LoVo (cell line): ENCODE data around the gene GTF2I.
"Not testable (repeated sequence)": the region's sequence is repeated elsewhere in the genome, so short reads cannot be mapped to it uniquely, and the experiment has no call there.

Experiments used
- DNase-seq: peaks from one replicate; pipeline ENCODE4 v3.0.0-alpha.2; 2016; ENCODE audit warnings: low spot score

Gene GTF2I

DNA sequence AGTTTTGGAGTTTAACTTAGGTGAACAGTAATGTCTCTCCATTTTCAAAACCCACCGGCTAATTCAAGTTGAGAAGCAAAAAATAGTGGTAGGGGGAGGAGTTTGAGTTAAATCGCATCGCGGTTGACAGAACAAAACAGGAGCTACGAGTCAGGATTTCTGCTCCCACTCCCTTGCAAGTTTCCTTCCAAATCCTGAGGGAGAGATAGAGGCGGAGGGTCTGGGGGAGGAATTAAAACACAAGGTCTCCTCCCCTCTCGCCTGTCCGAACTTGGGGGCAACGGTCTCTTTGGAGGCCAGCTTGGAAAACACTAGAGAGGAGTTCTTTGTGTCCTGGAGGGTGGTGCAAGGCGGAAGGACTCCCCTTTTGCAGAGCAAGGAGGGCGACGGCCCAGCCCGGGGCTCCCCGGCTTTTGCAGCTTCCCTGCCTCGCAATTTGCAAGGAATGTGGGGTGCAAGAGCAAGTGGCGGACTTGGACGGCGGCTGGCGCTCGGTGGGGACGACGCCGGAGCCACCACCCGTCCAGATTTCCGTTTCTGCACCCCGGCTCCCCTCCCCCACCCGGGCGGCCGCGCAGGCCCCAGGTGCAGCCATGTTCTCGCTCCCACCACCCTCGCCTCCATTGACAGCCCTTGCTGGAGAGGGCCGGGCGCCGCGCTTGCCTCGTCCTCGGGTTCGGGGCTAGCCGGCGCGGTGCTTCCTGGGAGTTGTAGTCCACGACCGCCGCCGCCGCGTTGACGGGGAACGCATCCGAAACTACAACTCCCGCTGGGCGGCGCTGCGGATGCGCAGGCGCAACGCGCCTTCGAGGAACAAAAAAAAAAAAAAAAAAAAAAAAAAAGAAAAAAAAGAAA is 454 bp upstream of the GTF2I start:
- peak; percentile 100 for DNase-seq

GRCh38 chr7:74658178-74659004 is 873 bp downstream of the GTF2I start:
- DNase-seq, result peak; percentile 98

GRCh38 chr7:74660202-74660601 is 2.7 kb downstream of the GTF2I start:
- DNase-seq, result not testable (repeated sequence)

DNA sequence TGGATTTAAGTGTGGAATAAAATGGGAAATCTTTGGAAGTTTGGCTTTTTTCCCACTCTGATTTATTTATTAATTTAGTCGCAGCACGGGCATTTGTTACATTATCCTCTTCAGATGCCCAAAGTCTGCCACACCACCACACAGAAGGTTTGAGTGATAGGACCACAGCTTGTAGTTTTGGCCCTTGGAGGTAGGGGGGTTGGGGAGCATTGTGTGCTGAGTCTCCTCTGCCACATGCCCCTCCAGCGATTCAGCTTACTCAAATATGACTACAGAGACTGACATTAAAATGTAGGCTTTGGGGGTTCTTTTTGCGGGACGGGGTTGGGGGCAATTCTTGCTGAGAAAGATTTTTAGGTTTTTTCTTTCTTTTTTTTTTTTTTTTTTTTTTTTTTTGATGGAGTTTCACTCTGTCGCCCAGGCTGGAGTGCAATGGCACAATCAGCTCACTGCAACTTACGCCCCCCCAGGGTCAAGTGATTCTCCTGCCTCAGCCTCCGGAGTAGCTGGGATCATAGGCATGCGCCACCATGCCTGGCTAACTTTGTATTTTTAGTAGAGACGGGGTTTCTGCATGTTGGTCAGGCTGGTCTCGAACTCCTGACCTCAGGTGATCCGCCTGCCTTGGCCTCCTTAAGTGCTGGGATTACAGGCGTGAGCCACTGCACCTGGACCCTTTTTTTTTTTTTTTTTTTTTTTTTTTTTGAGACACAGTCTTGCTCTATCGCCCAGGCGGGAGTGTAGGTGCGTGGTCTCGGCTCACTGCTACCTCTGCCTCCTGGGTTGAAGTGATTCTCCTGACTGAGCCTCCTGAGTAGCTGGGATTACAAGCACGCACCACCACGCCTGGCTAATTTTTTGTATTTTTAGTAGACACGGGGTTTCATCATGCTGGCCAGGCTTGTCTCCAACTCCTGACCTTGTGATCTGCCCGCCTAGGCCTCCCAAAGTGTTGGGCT is 4.6 kb downstream of the GTF2I start:
- DNase-seq, result not testable (repeated sequence)

DNA sequence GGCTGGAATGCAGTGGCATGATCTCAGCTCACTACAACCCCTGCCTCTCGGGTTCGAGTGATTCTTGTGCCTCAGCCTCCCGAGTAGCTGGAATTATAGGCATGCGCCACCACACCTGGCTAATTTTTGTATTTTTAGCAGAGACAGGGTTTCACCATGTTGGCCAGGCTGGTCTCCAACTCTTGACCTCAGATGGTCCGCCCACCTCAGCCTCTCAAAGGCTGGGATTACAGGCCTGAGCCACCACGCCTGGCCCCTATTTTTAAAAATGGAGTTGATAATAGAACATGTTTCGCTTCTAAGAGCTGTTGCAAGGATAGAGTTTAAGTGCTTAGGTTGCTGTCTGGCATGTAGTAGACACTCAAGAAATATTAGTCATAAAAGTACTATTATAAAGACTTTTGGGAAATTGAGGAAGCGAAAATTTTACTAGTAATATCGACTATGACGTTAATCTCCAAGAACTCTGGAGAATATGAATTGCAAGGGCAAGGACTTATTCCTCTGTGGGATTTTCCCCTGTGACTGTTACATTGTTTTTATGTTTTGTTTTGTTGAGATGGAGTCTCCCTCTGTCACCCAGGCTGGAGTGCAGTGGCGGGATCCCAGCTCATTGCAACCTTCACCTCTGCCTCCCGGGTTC is 7.9 kb downstream of the GTF2I start:
- DNase-seq, result no peak

- DNase-seq, result not testable (repeated sequence)
Measured at GRCh38 chr7:74667013-74667412, 9.5 kb downstream of the GTF2I start.

- DNase-seq, result not testable (repeated sequence)
Measured at GRCh38 chr7:74667520-74667919, 10.0 kb downstream of the GTF2I start.

DNA sequence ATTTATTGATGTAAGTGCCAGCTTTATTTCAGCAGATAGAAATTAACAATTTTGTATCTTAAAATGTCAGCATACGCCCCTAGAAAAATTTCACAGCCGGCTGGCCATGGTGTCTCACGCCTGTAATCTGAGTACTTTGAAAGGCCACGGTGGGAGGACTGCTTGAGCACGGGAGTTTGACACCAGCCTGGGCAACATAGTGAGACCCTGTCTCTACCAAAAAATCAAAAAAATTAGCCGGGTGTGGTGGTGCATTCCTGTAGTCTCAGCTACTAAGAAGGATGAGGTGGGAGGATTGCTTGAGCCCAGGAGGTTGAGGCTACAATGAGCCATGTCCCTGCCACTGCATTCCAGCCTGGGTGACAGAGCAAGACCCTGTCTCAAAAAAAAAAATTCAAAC is 14.1 kb downstream of the GTF2I start:
- no peak for DNase-seq

DNA sequence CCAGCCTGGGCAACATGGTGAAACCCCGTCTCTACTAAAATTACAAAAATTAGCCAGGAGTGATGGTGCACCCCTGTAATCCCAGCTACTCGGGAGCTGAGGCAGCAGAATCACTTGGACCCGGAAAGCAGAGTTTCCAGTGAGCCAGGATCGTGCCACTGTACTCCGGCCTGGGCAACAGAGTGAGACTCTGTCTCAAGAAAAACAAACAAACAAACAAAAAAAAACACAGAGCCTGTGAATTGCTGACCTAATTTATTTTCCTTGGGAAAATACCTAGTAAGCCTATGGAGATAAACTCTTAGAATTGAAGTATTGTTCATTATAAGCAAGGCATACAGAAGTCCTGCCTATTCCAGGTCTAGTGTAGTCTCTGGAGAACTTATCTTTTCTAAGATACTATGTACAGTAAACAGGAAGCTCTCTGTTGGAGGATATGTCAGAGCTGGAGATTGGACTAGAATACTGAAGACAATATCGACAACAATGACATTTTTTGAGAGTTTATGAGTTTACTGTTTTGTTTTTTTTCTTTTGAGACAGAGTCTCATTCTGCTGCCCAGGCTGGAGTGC is 14.9 kb downstream of the GTF2I start:
- no peak for DNase-seq

- no peak for DNase-seq
Measured at GRCh38 chr7:74674166-74674565, 16.6 kb downstream of the GTF2I start.

DNA sequence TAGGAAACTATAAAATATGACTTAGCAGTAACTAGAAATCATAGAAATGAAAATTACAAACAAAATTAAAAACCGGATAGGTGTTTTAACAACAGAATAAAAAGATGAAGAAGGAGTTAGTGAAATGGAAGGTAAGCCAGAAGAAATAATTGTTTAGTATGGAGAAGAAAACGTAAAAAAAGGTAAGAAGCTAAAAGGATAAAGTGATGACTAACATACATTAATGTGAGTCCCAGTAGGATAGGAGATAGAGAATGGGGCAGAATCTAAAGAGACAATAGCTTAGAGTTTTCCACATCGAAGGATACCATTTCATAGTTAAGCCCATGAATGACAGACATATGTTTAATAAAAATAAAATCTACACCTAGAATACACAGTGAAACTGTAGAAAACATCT is 25.3 kb downstream of the GTF2I start:
- DNase-seq, result no peak

- DNase-seq, result no peak
Measured at GRCh38 chr7:74683799-74684198, 26.3 kb downstream of the GTF2I start.

DNA sequence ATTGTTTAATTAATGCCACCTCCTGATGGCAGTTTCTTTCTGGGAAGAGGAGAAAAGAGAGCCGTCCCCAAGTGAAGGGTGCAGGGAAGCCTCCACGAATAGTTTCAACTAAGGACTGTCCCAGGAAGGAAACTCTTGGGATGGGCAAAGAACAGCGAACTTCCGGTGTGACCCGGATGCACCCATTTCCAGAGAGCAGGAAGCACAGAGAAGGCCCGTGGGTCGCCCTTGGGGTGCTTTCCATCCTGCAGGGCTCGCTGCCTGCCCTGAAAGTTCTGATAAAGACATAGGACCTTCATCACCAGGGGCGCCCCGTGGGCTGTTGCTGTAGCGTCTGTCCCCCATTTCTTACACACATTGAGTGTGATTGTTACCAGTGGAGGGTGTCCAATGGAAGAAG is 27.0 kb downstream of the GTF2I start:
- no peak for DNase-seq

- no peak for DNase-seq
Measured at GRCh38 chr7:74684921-74685320, 27.4 kb downstream of the GTF2I start.

DNA sequence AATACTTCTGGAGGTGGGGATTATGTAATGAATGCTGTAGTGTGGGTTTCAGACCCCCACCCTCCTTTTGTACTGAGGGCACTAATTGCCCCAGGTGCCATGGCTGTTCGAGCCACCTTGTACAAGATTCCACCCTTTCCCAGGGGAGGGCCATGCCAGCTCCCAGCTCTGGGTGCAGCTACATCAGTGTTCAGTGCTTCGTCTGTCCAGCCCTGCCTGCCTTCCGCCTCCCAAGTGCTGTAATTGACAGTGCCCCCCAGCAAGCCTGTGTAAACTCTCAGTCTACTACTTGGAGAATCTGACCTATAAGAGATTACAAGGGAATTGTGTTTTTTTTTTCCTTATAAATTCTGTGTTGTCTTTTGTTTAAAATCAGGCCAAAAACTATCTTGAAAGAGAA is 33.0 kb downstream of the GTF2I start:
- DNase-seq, result no peak

- DNase-seq, result not testable (repeated sequence)
Measured at GRCh38 chr7:74704419-74704818, 46.9 kb downstream of the GTF2I start.

DNA sequence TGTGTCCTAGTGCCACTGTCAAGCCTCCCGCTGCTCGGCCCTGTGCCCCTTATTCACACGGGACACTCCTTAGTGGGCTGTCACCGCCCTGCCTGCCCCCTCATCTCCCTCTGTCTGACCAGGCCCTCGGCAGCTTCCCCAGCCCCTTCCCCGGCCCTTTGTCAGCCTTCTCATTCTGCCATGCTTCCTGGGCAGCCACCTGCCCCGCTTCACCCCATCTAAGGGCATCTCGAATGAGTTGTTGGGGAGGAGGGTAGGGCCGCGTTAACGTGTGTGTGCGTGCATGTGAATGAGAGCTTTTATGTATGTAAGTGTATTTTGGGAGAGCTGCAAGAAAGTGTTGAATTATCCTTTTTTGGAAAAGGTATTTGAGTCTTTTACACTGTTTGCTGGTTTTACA is 49.7 kb downstream of the GTF2I start:
- DNase-seq, result no peak

GRCh38 chr7:74708569-74709275 is 51.2 kb downstream of the GTF2I start:
- DNase-seq, result no peak

DNA sequence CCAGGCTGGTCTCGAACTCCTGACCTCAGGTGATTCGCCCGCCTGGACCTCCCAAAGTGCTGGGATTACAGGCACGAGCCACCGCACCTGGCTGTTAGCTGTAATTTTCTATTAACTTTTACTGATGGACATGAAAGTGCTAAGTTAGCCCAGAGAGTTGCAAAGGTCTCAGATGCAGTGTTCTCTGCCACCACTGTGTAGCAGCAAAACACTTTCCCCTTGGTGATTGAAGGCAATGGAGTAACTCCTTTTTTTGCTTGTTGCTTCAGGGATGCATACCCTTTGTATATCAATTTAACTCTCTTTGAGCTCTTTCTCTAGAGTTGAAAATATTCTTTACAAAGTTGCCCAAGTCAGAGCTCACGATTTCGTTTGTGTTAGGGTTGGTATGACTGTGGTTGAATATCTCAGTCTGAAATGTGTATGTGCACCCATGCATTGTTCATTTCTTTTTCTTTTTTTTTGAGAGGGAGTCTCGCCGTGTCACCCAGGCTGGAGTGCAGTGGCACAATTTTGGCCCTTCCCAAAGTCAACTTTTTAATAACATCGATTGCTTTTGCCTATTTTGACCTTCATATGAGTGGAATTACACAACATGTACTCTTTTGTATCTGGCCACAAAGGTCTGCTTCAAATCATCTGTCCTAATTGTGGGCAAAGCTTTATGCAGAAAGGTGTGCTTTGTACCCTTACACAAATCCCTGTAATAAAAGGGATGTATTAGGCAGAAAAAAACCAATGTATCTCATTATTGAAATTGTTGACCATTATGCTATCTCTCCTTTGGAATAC is 52.6 kb downstream of the GTF2I start:
- DNase-seq, result no peak

DNA sequence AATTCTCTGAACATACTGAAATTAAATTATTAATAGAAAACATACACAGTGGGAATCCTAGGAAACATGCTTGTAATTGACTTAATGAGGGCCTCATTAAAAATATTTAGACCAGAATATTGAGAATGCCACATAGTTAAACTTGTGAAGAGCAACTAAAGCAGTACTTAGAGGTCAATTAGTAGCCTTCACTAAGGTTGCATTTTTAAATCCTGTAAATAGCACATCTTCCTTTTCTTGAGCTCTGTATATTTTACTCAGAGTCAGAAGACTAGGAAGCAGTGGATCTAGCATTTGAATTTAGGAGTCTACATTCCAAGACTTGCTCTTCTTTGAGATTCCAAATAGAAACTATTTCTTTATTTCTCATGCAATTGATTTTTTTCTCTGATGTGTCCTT is 56.0 kb downstream of the GTF2I start:
- no peak for DNase-seq
